ENCODE measurements around the gene FEZ2.

DNA sequence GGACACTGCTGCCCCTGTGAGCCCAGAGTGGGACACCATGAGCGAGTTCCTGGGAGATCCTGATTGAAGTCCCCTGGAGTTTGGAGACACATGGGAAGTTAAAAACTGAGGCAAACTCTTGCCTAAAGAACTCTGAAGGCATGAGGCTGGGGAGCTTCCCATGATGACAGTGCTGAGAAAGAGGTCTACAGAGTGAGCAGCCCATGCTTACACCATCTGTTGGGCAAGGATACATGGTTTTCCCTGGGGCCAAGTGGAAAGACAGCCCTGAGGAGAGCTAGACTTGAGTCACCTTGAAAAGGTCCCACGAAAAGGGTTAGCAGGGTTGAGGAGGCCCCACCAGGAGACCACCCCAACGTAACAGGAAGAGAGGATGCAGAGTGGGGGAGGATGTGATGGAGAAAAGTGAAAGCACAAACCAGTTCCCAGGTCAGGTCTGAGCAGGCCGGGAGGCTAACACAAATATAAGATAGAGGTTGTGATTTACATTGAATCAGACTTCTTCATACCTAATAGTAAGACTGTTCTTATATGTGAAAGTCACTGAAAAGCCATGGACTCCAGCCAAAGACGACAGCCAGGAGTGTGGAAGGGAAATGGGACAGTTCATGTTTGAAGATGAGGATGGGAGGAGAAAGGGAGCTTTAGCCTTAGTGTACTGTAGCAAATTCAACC lies 13.5 kb upstream of the FEZ2 start:
- TF ChIP-seq, protein P1, sequence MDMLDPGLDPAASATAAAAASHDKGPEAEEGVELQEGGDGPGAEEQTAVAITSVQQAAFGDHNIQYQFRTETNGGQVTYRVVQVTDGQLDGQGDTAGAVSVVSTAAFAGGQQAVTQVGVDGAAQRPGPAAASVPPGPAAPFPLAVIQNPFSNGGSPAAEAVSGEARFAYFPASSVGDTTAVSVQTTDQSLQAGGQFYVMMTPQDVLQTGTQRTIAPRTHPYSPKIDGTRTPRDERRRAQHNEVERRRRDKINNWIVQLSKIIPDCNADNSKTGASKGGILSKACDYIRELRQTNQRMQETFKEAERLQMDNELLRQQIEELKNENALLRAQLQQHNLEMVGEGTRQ (IDR thresholded peaks at IDR 0.05): no peak
- no peak for TF ChIP-seq ZNF302 (CRISPR knock-in tag; IDR thresholded peaks at IDR 0.05)
- TF ChIP-seq RFX5 (IDR thresholded peaks at IDR 0.05): no peak
- TF ChIP-seq, protein P2, sequence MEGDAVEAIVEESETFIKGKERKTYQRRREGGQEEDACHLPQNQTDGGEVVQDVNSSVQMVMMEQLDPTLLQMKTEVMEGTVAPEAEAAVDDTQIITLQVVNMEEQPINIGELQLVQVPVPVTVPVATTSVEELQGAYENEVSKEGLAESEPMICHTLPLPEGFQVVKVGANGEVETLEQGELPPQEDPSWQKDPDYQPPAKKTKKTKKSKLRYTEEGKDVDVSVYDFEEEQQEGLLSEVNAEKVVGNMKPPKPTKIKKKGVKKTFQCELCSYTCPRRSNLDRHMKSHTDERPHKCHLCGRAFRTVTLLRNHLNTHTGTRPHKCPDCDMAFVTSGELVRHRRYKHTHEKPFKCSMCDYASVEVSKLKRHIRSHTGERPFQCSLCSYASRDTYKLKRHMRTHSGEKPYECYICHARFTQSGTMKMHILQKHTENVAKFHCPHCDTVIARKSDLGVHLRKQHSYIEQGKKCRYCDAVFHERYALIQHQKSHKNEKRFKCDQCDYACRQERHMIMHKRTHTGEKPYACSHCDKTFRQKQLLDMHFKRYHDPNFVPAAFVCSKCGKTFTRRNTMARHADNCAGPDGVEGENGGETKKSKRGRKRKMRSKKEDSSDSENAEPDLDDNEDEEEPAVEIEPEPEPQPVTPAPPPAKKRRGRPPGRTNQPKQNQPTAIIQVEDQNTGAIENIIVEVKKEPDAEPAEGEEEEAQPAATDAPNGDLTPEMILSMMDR (IDR thresholded peaks at IDR 0.05): no peak
- TF ChIP-seq, protein P3, sequence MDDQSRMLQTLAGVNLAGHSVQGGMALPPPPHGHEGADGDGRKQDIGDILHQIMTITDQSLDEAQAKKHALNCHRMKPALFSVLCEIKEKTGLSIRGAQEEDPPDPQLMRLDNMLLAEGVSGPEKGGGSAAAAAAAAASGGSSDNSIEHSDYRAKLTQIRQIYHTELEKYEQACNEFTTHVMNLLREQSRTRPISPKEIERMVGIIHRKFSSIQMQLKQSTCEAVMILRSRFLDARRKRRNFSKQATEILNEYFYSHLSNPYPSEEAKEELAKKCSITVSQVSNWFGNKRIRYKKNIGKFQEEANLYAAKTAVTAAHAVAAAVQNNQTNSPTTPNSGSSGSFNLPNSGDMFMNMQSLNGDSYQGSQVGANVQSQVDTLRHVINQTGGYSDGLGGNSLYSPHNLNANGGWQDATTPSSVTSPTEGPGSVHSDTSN (IDR thresholded peaks at IDR 0.05): no peak
- no peak for TF ChIP-seq SMC3 (IDR thresholded peaks at IDR 0.05)
- TF ChIP-seq CEBPB (IDR thresholded peaks at IDR 0.05): no peak
- TF ChIP-seq MAFK (IDR thresholded peaks at IDR 0.05; ENCODE audit: partially characterized antibody): no peak
- TF ChIP-seq, protein P4, sequence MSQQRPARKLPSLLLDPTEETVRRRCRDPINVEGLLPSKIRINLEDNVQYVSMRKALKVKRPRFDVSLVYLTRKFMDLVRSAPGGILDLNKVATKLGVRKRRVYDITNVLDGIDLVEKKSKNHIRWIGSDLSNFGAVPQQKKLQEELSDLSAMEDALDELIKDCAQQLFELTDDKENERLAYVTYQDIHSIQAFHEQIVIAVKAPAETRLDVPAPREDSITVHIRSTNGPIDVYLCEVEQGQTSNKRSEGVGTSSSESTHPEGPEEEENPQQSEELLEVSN (IDR thresholded peaks at IDR 0.05; ENCODE audit: borderline replicate concordance, low read depth): no peak
- TF ChIP-seq, protein P5, sequence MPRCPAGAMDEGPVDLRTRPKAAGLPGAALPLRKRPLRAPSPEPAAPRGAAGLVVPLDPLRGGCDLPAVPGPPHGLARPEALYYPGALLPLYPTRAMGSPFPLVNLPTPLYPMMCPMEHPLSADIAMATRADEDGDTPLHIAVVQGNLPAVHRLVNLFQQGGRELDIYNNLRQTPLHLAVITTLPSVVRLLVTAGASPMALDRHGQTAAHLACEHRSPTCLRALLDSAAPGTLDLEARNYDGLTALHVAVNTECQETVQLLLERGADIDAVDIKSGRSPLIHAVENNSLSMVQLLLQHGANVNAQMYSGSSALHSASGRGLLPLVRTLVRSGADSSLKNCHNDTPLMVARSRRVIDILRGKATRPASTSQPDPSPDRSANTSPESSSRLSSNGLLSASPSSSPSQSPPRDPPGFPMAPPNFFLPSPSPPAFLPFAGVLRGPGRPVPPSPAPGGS (IDR thresholded peaks at IDR 0.05): no peak
- TF ChIP-seq, protein P6, sequence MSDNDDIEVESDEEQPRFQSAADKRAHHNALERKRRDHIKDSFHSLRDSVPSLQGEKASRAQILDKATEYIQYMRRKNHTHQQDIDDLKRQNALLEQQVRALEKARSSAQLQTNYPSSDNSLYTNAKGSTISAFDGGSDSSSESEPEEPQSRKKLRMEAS (IDR thresholded peaks at IDR 0.05): no peak
- no peak for TF ChIP-seq PHF8 (IDR thresholded peaks at IDR 0.05; ENCODE audit: borderline replicate concordance, low read depth)

Data from A549 (cell line).